Suprapubic skin (tissue), 4 donors: Measurements from ENCODE around the gene ZSCAN22. TPM values are rescaled to one million over a fixed set of nuclear protein-coding genes. Genes with fewer than 3 reads are reported as not detected.

Source experiments
- DNase-seq, 2 donors: peaks; one replicate each; pipeline ENCODE4 v3.0.0-alpha.2; 2019; ENCODE audit warnings: low spot score in 2 of 2
- H3K27ac ChIP-seq: fragments of 200-600 bp; sonication (generic); one replicate; pipeline ENCODE4 v1.5.1; 2019
- H3K27me3 ChIP-seq: fragments of 200-600 bp; sonication (generic); one replicate; pipeline ENCODE4 v1.5.1; 2019
- H3K36me3 ChIP-seq: fragments of 200-600 bp; sonication (generic); one replicate; pipeline ENCODE4 v1.5.1; 2019
- H3K4me1 ChIP-seq: fragments of 200-600 bp; sonication (generic); one replicate; pipeline ENCODE4 v1.5.1; 2019
- H3K4me3 ChIP-seq: fragments of 200-600 bp; sonication (generic); one replicate; pipeline ENCODE4 v1.5.1; 2019; ENCODE audit warnings: mild to moderate bottlenecking
- H3K9me3 ChIP-seq: fragments of 200-600 bp; sonication (generic); one replicate; pipeline ENCODE4 v1.5.1; 2019
- EP300 ChIP-seq: sonication (generic); formaldehyde crosslinking; IDR thresholded peaks from one replicate; pipeline ENCODE4 v1.6.1; 2017; ENCODE audit warnings: antibody characterized with exemption
- POLR2A ChIP-seq, 2 donors: fragments of 450-650 bp; IDR thresholded peaks; one replicate each; pipeline ENCODE4 v1.6.1; 2017; ENCODE audit warnings: antibody characterized with exemption in 2 of 2, mild to moderate bottlenecking in 2 of 2, moderate library complexity in 2 of 2
- POLR2AphosphoS5 ChIP-seq, 3 donors: sonication (generic); formaldehyde crosslinking; IDR thresholded peaks; one replicate each; pipeline ENCODE4 v1.6.1; 2017; ENCODE audit warnings: antibody characterized with exemption in 3 of 3
- WGBS: methylation state at CpG from one replicate; pipeline ENCODE4 v1.1.5; 2018; 5-methylcytosine and 5-hydroxymethylcytosine counted together
- total RNA-seq, 4 donors: library from RNA; depleted of rRNA; stranded (reverse); fragments of >200 nt; gene quantifications; one replicate each; pipeline ENCODE4 v1.1.0, GENCODE V29; 2016
- TF ChIP-seq, protein P1 (sequence below), 2 donors: fragments of 200-600 bp in 1 of 2; fragments of 450-650 bp in 1 of 2; sonication (generic) in 1 of 2; IDR thresholded peaks; one replicate each; pipeline ENCODE4 v1.5.1; 2016 to 2019; ENCODE audit warnings: antibody characterized with exemption in 2 of 2, mild to moderate bottlenecking in 1 of 2, moderate library complexity in 1 of 2

ZSCAN22 gene
- total RNA-seq, 4 donors from 2014 or later = 4.3 to 7.6 (median 5.6) TPM

- Histone ChIP-seq H3K27me3 (peaks cover 43% of the 10 kb centered on the region), H3K4me1 (peaks cover 21% of the 10 kb centered on the region), H3K27ac (no peak overlapping the region), H3K9me3 (no peaks in the 10 kb centered on the region), H3K36me3 (no peaks in the 10 kb centered on the region), H3K4me3 (no peak overlapping the region)
- TF ChIP-seq POLR2A (IDR thresholded peaks at IDR 0.05) = no peak
- no peak for TF ChIP-seq EP300
- TF ChIP-seq, protein P1, sequence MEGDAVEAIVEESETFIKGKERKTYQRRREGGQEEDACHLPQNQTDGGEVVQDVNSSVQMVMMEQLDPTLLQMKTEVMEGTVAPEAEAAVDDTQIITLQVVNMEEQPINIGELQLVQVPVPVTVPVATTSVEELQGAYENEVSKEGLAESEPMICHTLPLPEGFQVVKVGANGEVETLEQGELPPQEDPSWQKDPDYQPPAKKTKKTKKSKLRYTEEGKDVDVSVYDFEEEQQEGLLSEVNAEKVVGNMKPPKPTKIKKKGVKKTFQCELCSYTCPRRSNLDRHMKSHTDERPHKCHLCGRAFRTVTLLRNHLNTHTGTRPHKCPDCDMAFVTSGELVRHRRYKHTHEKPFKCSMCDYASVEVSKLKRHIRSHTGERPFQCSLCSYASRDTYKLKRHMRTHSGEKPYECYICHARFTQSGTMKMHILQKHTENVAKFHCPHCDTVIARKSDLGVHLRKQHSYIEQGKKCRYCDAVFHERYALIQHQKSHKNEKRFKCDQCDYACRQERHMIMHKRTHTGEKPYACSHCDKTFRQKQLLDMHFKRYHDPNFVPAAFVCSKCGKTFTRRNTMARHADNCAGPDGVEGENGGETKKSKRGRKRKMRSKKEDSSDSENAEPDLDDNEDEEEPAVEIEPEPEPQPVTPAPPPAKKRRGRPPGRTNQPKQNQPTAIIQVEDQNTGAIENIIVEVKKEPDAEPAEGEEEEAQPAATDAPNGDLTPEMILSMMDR (IDR thresholded peaks at IDR 0.05) = no peak
- no peak for TF ChIP-seq POLR2AphosphoS5 (IDR thresholded peaks at IDR 0.05)
- WGBS = 80% methylated on average over 8 of the region's 8 CpGs
- no peak for DNase-seq
Measured at GRCh38 chr19:58349590-58349989, 22.8 kb downstream of the ZSCAN22 start.

DNA sequence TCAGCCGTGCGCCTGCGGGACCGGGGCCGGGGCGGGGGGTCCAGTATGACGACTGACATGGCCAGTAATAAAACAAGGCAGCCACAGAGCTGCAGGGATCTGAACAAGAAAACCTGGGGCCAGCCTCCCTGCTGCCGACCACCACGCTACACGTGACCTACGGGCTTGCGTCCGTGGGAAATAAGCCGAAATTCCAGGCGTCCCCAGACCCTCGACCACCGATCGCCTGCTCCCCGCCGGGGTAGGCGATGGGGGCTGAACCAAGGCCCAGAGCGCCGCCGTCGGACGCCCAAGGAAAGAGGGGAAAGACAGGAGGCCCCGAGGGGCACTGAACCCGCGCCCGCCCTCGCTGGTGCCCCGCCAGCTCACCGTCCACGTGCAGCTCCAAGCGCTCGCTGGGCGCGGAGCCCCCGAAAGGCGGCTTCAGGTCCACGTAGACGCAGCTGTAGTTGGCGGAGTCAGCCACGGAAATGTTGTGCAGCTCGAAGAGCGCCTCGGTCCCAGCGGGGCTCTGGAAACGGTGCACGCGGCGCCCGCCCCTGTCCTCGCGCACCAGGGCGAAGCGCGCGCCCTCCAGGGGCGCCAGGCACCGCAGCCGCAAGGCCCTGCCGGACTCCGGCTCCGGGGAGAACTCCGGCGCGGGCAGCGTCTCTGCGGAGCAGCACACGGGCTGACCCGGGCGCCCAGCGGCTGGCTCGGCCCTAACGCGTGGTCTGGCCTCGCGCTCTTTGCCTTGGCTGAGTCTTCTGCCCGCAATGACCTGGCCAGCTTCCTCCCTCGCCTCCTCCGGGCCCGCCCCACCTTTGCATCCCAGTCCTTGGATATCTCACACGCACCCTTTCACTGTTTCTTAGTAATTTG lies 23.4 kb downstream of the ZSCAN22 start:
- Histone ChIP-seq H3K9me3 (no peaks in the 10 kb centered on the region), H3K36me3 (no peaks in the 10 kb centered on the region), H3K4me1 (peaks cover 21% of the 10 kb centered on the region), H3K27me3 (peaks cover 45% of the 10 kb centered on the region), H3K27ac (no peak overlapping the region), H3K4me3 (peak overlapping the region; percentile 28)
- no peak for TF ChIP-seq POLR2A (IDR thresholded peaks at IDR 0.05)
- no peak for TF ChIP-seq POLR2AphosphoS5 (IDR thresholded peaks at IDR 0.05)
- TF ChIP-seq, protein P1 (IDR thresholded peaks at IDR 0.05) = no peak
- TF ChIP-seq EP300 = no peak
- WGBS = 60% methylated on average over 32 of the region's 84 CpGs
- DNase-seq = no peak

DNA sequence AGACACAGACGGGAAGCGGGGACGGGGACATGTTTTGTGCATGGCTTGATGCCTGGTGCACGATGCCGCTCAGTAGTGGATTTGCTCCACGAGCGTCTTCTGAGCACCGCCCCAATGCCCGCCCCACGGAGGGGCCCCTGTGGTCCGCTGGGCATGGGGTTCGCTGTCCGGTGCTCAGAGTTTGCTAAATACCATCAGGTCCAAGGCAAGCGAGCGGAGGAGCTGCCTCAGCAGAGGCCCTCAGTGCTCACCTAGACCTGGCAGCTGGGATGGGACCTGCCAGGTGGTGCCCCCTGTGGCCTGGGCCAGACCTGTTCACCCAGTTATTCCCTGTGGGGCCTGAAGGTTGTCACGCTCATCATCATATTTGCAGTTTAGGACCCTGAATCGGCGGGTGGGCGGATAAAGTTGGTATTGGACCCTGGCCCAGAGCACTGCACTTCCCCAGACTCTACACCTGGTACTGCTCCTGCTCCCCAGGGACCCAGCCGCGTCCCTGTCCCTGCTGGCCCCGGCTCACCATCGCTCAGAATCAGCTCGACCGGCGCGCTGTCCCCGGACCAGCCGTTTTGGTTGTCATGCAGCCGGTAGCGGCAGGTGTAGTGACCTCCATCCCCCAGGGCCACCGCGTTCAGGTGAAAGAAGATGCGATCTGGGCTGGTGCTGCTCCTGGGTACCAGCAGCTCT lies 24.2 kb downstream of the ZSCAN22 start:
- no peak for DNase-seq
- Histone ChIP-seq H3K9me3 (no peaks in the 10 kb centered on the region), H3K4me3 (no peak overlapping the region), H3K27ac (no peak overlapping the region), H3K36me3 (no peaks in the 10 kb centered on the region), H3K27me3 (peaks cover 49% of the 10 kb centered on the region), H3K4me1 (peaks cover 21% of the 10 kb centered on the region)
- 84% methylated on average over 25 of the region's 34 CpGs for WGBS
- TF ChIP-seq, protein P1 (IDR thresholded peaks at IDR 0.05) = no peak
- no peak for TF ChIP-seq POLR2A (IDR thresholded peaks at IDR 0.05)

DNA sequence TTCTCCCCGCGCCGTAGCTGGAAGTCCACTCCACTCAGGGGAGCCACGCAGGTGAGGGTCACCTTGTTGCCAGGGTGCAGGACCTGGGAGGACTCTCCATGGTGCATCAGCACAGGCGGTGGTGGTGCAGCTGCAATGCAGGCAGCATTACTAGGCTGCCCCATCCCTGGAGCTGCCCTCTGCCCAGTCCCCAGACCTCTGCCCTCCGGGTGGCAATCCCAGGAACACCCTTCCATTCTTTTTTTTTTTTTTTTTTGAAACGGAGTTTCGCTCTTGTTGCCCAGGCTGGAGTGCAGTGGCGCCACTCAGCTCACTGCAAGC lies 24.7 kb downstream of the ZSCAN22 start:
- peaks cover 24% of the 10 kb centered on the region for H3K4me1 ChIP-seq
- WGBS = 85% methylated on average over 4 of the region's 9 CpGs
- peaks cover 52% of the 10 kb centered on the region for H3K27me3 ChIP-seq
- H3K9me3 ChIP-seq = no peaks in the 10 kb centered on the region
- no peak for DNase-seq
- no peak overlapping the region for H3K4me3 ChIP-seq
- TF ChIP-seq, protein P1 (IDR thresholded peaks at IDR 0.05) = no peak
- TF ChIP-seq POLR2AphosphoS5 (IDR thresholded peaks at IDR 0.05) (no peak), EP300 (no peak), POLR2A (IDR thresholded peaks at IDR 0.05) (no peak)
- H3K36me3 ChIP-seq = no peaks in the 10 kb centered on the region
- no peak overlapping the region for H3K27ac ChIP-seq

GRCh38 chr19:58351990-58352755 lies 25.4 kb downstream of the ZSCAN22 start:
- peaks cover 29% of the 10 kb centered on the region for H3K4me1 ChIP-seq
- no peaks in the 10 kb centered on the region for H3K9me3 ChIP-seq
- no peak for DNase-seq
- no peaks in the 10 kb centered on the region for H3K36me3 ChIP-seq
- no peak for TF ChIP-seq POLR2AphosphoS5 (IDR thresholded peaks at IDR 0.05)
- no peak for TF ChIP-seq EP300
- no peak for TF ChIP-seq POLR2A (IDR thresholded peaks at IDR 0.05)
- TF ChIP-seq, protein P1 (IDR thresholded peaks at IDR 0.05) = no peak
- no peak overlapping the region for H3K4me3 ChIP-seq
- no peak overlapping the region for H3K27ac ChIP-seq
- H3K27me3 ChIP-seq = peaks cover 56% of the 10 kb centered on the region
- 94% methylated on average over 12 of the region's 23 CpGs for WGBS
